ENCODE data around the gene HOOK2. TPM values are rescaled to one million over a fixed set of nuclear protein-coding genes. Genes with fewer than 3 reads are reported as not detected.

The HOOK2 gene
- total and polyA plus RNA-seq, 2 of the 13 experiments (the other 11 are each of a cell fraction or from before 2014, with no cell fraction given), result 9.2 to 12.9 TPM

DNA sequence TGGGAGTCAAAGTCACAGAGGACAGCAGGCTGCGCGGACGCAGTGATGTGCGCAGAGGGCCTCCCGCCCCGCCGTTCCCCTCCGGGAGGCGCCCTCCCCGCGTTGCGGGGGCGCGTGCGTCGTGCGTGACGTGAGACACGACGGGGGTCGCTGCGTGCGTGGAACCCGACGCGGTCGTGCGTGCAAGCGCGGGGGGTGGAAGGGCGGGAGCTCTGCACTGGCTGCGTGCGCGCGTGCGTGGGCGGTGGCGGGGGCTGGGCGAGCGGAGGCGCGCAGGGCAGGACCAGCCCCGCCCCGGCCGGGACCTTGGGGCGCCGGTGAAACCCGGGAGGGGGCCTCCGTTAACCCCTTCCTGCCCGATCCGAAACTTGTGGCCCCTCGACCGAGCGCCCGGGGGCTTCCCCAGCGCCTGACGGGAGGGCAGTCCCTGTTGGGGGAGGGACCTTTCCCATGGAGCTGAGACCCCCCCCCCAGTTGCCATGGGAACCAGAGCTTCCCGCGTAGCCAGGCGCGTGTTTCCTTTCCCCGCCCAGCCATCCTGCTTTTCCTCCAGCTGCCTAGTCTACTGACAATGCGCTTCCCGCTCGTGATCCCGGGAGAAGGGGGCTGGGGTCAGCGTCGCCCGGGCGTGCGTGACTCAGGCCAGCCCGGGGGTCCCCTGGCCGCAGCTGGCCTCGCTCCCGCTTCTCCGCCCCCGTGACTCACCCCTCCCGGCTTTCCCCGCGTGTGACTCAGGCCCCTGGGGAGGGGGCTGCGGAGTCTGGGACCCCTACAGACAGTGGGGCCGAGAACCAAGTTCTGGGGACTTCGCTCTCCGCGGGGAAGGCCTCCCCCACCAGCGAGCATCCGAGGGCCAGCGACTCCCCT, 7.3 kb upstream of the HOOK2 start (continued):
- TF ChIP-seq, protein P1, sequence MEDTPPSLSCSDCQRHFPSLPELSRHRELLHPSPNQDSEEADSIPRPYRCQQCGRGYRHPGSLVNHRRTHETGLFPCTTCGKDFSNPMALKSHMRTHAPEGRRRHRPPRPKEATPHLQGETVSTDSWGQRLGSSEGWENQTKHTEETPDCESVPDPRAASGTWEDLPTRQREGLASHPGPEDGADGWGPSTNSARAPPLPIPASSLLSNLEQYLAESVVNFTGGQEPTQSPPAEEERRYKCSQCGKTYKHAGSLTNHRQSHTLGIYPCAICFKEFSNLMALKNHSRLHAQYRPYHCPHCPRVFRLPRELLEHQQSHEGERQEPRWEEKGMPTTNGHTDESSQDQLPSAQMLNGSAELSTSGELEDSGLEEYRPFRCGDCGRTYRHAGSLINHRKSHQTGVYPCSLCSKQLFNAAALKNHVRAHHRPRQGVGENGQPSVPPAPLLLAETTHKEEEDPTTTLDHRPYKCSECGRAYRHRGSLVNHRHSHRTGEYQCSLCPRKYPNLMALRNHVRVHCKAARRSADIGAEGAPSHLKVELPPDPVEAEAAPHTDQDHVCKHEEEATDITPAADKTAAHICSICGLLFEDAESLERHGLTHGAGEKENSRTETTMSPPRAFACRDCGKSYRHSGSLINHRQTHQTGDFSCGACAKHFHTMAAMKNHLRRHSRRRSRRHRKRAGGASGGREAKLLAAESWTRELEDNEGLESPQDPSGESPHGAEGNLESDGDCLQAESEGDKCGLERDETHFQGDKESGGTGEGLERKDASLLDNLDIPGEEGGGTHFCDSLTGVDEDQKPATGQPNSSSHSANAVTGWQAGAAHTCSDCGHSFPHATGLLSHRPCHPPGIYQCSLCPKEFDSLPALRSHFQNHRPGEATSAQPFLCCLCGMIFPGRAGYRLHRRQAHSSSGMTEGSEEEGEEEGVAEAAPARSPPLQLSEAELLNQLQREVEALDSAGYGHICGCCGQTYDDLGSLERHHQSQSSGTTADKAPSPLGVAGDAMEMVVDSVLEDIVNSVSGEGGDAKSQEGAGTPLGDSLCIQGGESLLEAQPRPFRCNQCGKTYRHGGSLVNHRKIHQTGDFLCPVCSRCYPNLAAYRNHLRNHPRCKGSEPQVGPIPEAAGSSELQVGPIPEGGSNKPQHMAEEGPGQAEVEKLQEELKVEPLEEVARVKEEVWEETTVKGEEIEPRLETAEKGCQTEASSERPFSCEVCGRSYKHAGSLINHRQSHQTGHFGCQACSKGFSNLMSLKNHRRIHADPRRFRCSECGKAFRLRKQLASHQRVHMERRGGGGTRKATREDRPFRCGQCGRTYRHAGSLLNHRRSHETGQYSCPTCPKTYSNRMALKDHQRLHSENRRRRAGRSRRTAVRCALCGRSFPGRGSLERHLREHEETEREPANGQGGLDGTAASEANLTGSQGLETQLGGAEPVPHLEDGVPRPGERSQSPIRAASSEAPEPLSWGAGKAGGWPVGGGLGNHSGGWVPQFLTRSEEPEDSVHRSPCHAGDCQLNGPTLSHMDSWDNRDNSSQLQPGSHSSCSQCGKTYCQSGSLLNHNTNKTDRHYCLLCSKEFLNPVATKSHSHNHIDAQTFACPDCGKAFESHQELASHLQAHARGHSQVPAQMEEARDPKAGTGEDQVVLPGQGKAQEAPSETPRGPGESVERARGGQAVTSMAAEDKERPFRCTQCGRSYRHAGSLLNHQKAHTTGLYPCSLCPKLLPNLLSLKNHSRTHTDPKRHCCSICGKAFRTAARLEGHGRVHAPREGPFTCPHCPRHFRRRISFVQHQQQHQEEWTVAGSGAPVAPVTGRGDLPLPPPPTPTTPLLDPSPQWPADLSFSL (CRISPR knock-in tag; IDR thresholded peaks at IDR 0.05), result no peak
- TF ChIP-seq, protein P2, sequence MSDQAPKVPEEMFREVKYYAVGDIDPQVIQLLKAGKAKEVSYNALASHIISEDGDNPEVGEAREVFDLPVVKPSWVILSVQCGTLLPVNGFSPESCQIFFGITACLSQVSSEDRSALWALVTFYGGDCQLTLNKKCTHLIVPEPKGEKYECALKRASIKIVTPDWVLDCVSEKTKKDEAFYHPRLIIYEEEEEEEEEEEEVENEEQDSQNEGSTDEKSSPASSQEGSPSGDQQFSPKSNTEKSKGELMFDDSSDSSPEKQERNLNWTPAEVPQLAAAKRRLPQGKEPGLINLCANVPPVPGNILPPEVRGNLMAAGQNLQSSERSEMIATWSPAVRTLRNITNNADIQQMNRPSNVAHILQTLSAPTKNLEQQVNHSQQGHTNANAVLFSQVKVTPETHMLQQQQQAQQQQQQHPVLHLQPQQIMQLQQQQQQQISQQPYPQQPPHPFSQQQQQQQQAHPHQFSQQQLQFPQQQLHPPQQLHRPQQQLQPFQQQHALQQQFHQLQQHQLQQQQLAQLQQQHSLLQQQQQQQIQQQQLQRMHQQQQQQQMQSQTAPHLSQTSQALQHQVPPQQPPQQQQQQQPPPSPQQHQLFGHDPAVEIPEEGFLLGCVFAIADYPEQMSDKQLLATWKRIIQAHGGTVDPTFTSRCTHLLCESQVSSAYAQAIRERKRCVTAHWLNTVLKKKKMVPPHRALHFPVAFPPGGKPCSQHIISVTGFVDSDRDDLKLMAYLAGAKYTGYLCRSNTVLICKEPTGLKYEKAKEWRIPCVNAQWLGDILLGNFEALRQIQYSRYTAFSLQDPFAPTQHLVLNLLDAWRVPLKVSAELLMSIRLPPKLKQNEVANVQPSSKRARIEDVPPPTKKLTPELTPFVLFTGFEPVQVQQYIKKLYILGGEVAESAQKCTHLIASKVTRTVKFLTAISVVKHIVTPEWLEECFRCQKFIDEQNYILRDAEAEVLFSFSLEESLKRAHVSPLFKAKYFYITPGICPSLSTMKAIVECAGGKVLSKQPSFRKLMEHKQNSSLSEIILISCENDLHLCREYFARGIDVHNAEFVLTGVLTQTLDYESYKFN (CRISPR knock-in tag; conservative IDR thresholded peaks at IDR 0.05), result peak; percentile 24; the same call in 1 of the 2 replicates
- TF ChIP-seq ARHGAP35 (CRISPR knock-in tag; IDR thresholded peaks at IDR 0.05; ENCODE audit: borderline replicate concordance), result no peak
- no peak for TF ChIP-seq HNF4G (IDR thresholded peaks at IDR 0.05; ENCODE audit: borderline replicate concordance, low read depth, low read length)
- no peak for TF ChIP-seq HNF4G (CRISPR knock-in tag; IDR thresholded peaks at IDR 0.05; ENCODE audit: borderline replicate concordance, low read depth)
- TF ChIP-seq, protein P3, sequence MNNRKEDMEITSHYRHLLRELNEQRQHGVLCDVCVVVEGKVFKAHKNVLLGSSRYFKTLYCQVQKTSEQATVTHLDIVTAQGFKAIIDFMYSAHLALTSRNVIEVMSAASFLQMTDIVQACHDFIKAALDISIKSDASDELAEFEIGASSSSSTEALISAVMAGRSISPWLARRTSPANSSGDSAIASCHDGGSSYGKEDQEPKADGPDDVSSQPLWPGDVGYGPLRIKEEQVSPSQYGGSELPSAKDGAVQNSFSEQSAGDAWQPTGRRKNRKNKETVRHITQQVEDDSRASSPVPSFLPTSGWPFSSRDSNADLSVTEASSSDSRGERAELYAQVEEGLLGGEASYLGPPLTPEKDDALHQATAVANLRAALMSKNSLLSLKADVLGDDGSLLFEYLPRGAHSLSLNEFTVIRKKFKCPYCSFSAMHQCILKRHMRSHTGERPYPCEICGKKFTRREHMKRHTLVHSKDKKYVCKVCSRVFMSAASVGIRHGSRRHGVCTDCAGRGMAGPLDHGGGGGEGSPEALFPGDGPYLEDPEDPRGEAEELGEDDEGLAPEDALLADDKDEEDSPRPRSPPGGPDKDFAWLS (CRISPR knock-in tag; IDR thresholded peaks at IDR 0.05; ENCODE audit: borderline replicate concordance), result no peak; the same call in 1 of the 2 replicates
- TF ChIP-seq ZKSCAN5 (CRISPR knock-in tag; IDR thresholded peaks at IDR 0.05), result no peak
- TF ChIP-seq, protein P4, sequence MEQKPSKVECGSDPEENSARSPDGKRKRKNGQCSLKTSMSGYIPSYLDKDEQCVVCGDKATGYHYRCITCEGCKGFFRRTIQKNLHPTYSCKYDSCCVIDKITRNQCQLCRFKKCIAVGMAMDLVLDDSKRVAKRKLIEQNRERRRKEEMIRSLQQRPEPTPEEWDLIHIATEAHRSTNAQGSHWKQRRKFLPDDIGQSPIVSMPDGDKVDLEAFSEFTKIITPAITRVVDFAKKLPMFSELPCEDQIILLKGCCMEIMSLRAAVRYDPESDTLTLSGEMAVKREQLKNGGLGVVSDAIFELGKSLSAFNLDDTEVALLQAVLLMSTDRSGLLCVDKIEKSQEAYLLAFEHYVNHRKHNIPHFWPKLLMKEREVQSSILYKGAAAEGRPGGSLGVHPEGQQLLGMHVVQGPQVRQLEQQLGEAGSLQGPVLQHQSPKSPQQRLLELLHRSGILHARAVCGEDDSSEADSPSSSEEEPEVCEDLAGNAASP (CRISPR knock-in tag; IDR thresholded peaks at IDR 0.05; ENCODE audit: borderline replicate concordance), result no peak
- 0 out of 2 replicates have a peak, but pooled peaks have one; percentile 47 for TF ChIP-seq AKAP8 (CRISPR knock-in tag; IDR thresholded peaks at IDR 0.05)
- TF ChIP-seq, protein P5, sequence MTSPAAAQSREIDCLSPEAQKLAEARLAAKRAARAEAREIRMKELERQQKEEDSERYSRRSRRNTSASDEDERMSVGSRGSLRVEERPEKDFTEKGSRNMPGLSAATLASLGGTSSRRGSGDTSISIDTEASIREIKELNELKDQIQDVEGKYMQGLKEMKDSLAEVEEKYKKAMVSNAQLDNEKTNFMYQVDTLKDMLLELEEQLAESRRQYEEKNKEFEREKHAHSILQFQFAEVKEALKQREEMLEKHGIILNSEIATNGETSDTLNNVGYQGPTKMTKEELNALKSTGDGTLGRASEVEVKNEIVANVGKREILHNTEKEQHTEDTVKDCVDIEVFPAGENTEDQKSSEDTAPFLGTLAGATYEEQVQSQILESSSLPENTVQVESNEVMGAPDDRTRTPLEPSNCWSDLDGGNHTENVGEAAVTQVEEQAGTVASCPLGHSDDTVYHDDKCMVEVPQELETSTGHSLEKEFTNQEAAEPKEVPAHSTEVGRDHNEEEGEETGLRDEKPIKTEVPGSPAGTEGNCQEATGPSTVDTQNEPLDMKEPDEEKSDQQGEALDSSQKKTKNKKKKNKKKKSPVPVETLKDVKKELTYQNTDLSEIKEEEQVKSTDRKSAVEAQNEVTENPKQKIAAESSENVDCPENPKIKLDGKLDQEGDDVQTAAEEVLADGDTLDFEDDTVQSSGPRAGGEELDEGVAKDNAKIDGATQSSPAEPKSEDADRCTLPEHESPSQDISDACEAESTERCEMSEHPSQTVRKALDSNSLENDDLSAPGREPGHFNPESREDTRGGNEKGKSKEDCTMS (CRISPR knock-in tag; conservative IDR thresholded peaks at IDR 0.05), result no peak

All from HepG2 (cell line).